GM18873 (cell line): Measurements from ENCODE around the gene DCP1B.

Experiments used
- ATAC-seq: cut with Tn5 transposase; IDR thresholded peaks from one replicate; pipeline ENCODE4 v1.9.1; 2021; ENCODE audit warnings: mild to moderate bottlenecking, moderate library complexity, moderate number of reproducible peaks; ENCODE audit not compliant: unreplicated experiment, low FRiP score

The DCP1B gene

DNA sequence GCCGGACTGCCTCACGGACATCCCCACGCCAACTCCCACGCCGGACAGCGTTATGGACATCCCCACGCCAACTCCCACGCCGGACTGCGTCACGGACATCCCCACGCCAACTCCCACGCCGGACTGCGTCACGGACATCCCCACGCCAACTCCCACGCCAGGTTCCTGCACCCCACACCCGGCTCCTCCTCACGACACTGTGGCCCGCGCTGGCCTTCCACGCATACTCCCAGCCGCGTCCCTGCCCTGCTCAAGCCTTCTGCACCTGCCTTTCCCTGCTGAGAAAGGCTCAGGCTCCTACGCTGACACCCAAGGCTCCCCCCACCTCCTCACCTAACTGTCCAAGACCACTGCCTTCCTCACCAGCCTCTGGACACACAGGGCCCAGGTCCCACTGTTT is 95.5 kb downstream of the DCP1B start:
- no peak for ATAC-seq

DNA sequence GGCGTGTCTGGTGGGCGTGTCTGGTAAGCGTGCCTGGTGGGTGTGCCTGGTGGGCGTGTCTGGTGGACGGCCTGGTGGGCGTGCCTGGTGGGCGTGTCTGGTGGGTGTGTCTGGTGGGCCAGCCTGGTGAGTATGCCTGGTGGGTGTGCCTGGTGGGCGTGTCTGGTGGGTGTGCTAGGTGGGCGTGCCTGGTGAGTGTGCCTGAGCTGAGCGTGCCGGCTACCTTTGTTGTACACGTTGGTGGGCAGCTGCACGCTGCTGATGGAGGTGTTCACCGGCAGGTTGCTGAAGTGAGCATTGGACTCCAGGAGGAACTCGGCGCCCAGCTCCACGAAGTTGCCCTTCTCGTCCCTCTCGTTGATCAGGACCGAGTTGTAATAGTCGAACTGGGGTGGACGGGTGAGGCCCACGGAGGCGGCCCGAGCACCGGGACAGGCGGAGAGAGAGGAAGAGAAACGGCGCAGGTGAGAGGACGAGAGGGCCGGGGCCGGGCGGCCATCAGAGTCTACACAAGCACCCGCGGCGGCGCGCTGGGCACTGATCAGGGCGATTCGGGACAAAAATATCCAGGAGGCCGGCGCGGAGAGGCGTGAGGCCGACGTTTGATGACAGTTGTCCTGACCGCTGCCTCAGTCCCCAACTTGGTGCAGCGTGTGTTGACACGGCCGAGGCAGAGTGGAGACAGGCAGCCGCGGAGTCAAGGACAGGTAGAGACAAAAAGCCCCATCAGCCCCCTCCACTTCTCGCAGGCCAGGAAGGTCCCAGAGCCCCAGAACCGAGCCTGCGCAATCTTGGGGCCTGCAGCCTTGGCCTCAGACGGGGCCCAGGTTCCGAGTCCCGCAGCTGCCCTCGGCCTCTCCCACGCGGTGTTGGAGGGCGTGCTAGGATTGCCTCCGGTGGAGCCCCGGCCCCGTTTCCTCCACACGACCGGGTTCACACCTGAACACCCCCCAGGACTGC is 96.3 kb downstream of the DCP1B start:
- ATAC-seq, result no peak

DNA sequence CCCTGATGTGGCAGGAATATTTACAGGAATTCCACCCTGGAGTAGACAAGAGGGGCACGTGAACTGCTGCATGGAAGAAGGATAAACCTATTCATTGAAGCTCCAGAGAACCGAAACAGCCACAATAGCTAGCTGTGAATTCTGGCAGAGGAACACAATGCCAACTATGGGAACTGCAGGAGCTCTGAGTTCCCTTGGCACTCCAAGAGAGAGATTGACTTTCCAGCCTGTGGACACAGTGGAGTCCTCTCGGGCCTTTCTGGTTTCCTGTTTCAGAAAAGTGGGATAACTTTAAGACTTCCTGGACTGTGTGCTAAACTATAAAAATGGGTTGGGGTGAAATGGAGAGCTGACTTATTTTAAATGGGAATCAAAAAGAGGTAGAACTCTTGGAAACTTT is 97.7 kb downstream of the DCP1B start:
- no peak for ATAC-seq

GRCh38 chr12:1904875-1905274 is 99.4 kb downstream of the DCP1B start:
- ATAC-seq, result no peak

- no peak for ATAC-seq
Observed at GRCh38 chr12:1896964-1897363, 107.3 kb downstream of the DCP1B start.
